MM.1S (cell line): Measurements from ENCODE around the gene TM4SF5.

Source experiments
- EZH2 ChIP-seq: fragments of 300-600 bp; sonication (generic); optimal IDR thresholded peaks from 2 replicates; pipeline ENCODE3; 2017; ENCODE audit warnings: low read depth, mild to moderate bottlenecking, antibody characterized with exemption, low read length, mixed read lengths
- EZH2phosphoT487 ChIP-seq: fragments of 300-600 bp; sonication (generic); IDR thresholded peaks from 2 replicates; pipeline ENCODE4 v1.6.1; 2018; ENCODE audit warnings: antibody characterized with exemption, low read length
- TF ChIP-seq, protein P1 (sequence below): fragments of 300-600 bp; sonication (generic); IDR thresholded peaks from 2 replicates; pipeline ENCODE4 v1.5.1; 2016; ENCODE audit warnings: antibody characterized with exemption, low read length, mixed read lengths

DNA sequence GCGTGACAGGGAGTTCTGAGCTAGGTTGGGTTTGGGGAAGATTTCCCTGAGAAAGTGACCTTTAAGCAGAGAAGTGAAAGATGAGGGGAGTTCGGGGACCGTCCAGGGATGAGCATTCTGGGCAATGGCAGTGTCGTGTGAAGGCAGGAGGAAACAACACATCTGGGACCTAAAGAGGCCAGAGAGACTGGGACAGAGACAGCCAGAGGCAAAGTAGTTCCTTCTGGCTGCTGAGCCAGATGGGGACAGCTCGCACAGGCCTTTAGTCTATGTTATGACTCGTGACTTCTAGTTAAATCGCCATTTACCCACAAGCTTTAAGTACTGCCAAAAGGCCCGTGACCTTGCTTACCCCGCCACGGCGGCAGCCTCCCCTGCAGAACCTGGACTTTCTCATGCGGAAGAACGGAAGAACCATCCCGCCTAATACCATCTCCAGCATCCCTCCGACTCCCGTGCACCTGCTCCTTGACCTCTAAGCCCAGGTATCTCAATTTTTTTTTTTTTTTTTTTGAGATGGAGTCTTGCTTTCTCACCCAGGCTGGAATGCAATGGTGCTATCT is 48.9 kb upstream of the TM4SF5 start:
- TF ChIP-seq, protein P1, sequence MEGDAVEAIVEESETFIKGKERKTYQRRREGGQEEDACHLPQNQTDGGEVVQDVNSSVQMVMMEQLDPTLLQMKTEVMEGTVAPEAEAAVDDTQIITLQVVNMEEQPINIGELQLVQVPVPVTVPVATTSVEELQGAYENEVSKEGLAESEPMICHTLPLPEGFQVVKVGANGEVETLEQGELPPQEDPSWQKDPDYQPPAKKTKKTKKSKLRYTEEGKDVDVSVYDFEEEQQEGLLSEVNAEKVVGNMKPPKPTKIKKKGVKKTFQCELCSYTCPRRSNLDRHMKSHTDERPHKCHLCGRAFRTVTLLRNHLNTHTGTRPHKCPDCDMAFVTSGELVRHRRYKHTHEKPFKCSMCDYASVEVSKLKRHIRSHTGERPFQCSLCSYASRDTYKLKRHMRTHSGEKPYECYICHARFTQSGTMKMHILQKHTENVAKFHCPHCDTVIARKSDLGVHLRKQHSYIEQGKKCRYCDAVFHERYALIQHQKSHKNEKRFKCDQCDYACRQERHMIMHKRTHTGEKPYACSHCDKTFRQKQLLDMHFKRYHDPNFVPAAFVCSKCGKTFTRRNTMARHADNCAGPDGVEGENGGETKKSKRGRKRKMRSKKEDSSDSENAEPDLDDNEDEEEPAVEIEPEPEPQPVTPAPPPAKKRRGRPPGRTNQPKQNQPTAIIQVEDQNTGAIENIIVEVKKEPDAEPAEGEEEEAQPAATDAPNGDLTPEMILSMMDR, result no peak
- no peak for TF ChIP-seq EZH2phosphoT487
- TF ChIP-seq EZH2, result no peak
